ENCODE measurements around the gene CFH. TPM values are rescaled to one million over a fixed set of nuclear protein-coding genes. Genes with fewer than 3 reads are reported as not detected.

The CFH gene
- total and polyA plus RNA-seq, 9 of the 15 experiments (the other 6 are each of a cell fraction or from before 2014, with no cell fraction given) = 31.6 to 107 (median 48.3) TPM

GRCh38 chr1:196734460-196734859 is 82.6 kb downstream of the CFH start:
- CTCF ChIA-PET (ENCODE audit: low intra/inter-chr PET ratio) = no interaction called here
- POLR2A ChIA-PET = no interaction called here
- Histone ChIP-seq H3K4me1 (replicated peaks in 1 of 2; ENCODE audit: control insufficient read depth in 2 of 2, insufficient read depth in 2 of 2, low read length in 2 of 2) (no peaks in the 10 kb centered on the region), H3K4me2 (ENCODE audit: insufficient read depth, low read length) (no peak overlapping the region), H2AFZ (ENCODE audit: low read depth, low read length) (no peak overlapping the region), H3K36me3 (ENCODE audit: control insufficient read depth, insufficient read depth, low read length) (peaks cover 11% of the 10 kb centered on the region; the same call in 2 of the 3 replicates), H3K9me1 (ENCODE audit: control insufficient read depth, insufficient read depth, low read length) (no peaks in the 10 kb centered on the region), H3K79me2 (ENCODE audit: control insufficient read depth, insufficient read depth, low read length) (no peaks in the 10 kb centered on the region), H3K9me3 (replicated peaks; ENCODE audit: control insufficient read depth, insufficient read depth, low read depth, low read length) (no peaks in the 10 kb centered on the region; the same call in 1 of the 2 replicates), H3K9ac (ENCODE audit: insufficient read depth in 1 of 2, low read depth in 2 of 2, low read length in 2 of 2) (no peak overlapping the region), H3K27me3 (ENCODE audit: control insufficient read depth in 2 of 2, insufficient read depth in 2 of 2, low read length in 2 of 2) (no peaks in the 10 kb centered on the region), H3K27ac (ENCODE audit: extremely low read depth, low read depth, low read length) (no peak overlapping the region), H4K20me1 (replicated peaks; ENCODE audit: control insufficient read depth, insufficient read depth, low read length) (no peaks in the 10 kb centered on the region), H3K4me3 (no peak overlapping the region)
- intact Hi-C loops (cut with micrococcal nuclease) (no loop called here), in situ Hi-C loops (cut with MboI) (loop anchor here (25.0 kb wide), 1 partner anchor 628 kb away; no protein-coding TSS in a partner anchor)
- no TSS peak for BruUV-seq (replicated peaks)
- WGBS (ENCODE audit: insufficient coverage, low coverage, missing lambda C conversion rate) = 46% methylated on average over 2 of the region's 2 CpGs
- DNase-seq (ENCODE audit: extremely low read depth in 1 of 4, low spot score in 3 of 4) (no peak), ATAC-seq (no peak), FAIRE-seq (no peak)
- TF ChIP-seq NONO (IDR thresholded peaks at IDR 0.05; ENCODE audit: low read depth in 2 of 2, low read length in 1 of 2) = no peak
- no peak for TF ChIP-seq HCFC1 (IDR thresholded peaks at IDR 0.05; ENCODE audit: low read depth, low read length)
- TF ChIP-seq EGR1 (conservative IDR thresholded peaks at IDR 0.05) = no peak
- no peak for TF ChIP-seq NCOA6 (IDR thresholded peaks at IDR 0.05)
- no peak for TF ChIP-seq SREBF2 (CRISPR knock-in tag; IDR thresholded peaks at IDR 0.05)
- no peak for TF ChIP-seq ETV6 (IDR thresholded peaks at IDR 0.05; ENCODE audit: borderline replicate concordance in 1 of 2, low read depth in 2 of 2, low read length in 1 of 2)
- no peak for TF ChIP-seq ETV6 (CRISPR knock-in tag; IDR thresholded peaks at IDR 0.05; ENCODE audit: borderline replicate concordance)
- TF ChIP-seq PCBP2 (IDR thresholded peaks at IDR 0.05; ENCODE audit: low read depth, low read length, poor library complexity, severe bottlenecking) = no peak
- no peak for TF ChIP-seq MGA (IDR thresholded peaks at IDR 0.05)
- no peak for TF ChIP-seq ATF7 (IDR thresholded peaks at IDR 0.05)
- TF ChIP-seq MNT (conservative IDR thresholded peaks at IDR 0.05) = no peak

Data from K562 (cell line).